ENCODE results near the gene FCF1. TPM values are rescaled to one million over a fixed set of nuclear protein-coding genes. Genes with fewer than 3 reads are reported as not detected.

The FCF1 gene
- total RNA-seq, 2 donors from 2014 or later, result 4.9 to 19.2 TPM

GRCh38 chr14:74697011-74697410 lies 15.9 kb upstream of the FCF1 start:
- Histone ChIP-seq H3K27ac (no peak overlapping the region), H3K27me3 (no peaks in the 10 kb centered on the region), H3K36me3 (replicated peaks in 1 of 2; ENCODE audit: insufficient read depth in 1 of 2, low read depth in 2 of 2) (no peaks in the 10 kb centered on the region), H3K4me3 (no peak overlapping the region), H3K4me1 (no peaks in the 10 kb centered on the region), H3K9me3 (no peaks in the 10 kb centered on the region)
- TF ChIP-seq CTCF (IDR thresholded peaks at IDR 0.05), result no peak
- no peak for TF ChIP-seq POLR2A (IDR thresholded peaks at IDR 0.05)
- ATAC-seq, result no peak
- DNase-seq, result no peak
- 69 to 90% methylated on average over 1 of the region's 1 CpG for WGBS, 2 donors
- intact Hi-C loops (cut with DNase I), result no loop called here

GRCh38 chr14:74697543-74697942 lies 15.4 kb upstream of the FCF1 start:
- ATAC-seq (no peak), DNase-seq (no peak)
- Histone ChIP-seq H3K4me3 (no peak overlapping the region), H3K9me3 (no peaks in the 10 kb centered on the region), H3K27ac (no peak overlapping the region), H3K36me3 (replicated peaks in 1 of 2; ENCODE audit: insufficient read depth in 1 of 2, low read depth in 2 of 2) (no peaks in the 10 kb centered on the region), H3K4me1 (no peaks in the 10 kb centered on the region), H3K27me3 (no peaks in the 10 kb centered on the region)
- 80 to 82% methylated on average over 2 of the region's 2 CpGs for WGBS, 2 donors
- no peak for TF ChIP-seq POLR2A (IDR thresholded peaks at IDR 0.05)
- TF ChIP-seq CTCF (IDR thresholded peaks at IDR 0.05), result no peak
- intact Hi-C loops (cut with DNase I), result no loop called here

- H3K36me3 ChIP-seq (replicated peaks in 1 of 2; ENCODE audit: insufficient read depth in 1 of 2, low read depth in 2 of 2), result no peaks in the 10 kb centered on the region
- no peak for DNase-seq
- WGBS, 2 donors, result 78 to 84% methylated on average over 2 of the region's 2 CpGs
- no peak for ATAC-seq
- no peaks in the 10 kb centered on the region for H3K27me3 ChIP-seq
- no peaks in the 10 kb centered on the region for H3K4me1 ChIP-seq
- intact Hi-C loops (cut with DNase I), result no loop called here
- H3K9me3 ChIP-seq, result no peaks in the 10 kb centered on the region
- H3K27ac ChIP-seq, result no peak overlapping the region
- no peak overlapping the region for H3K4me3 ChIP-seq
- TF ChIP-seq POLR2A (IDR thresholded peaks at IDR 0.05) (no peak), CTCF (IDR thresholded peaks at IDR 0.05) (no peak)
Observed at GRCh38 chr14:74697976-74698375, 15.0 kb upstream of the FCF1 start.

GRCh38 chr14:74698465-74698864 lies 14.5 kb upstream of the FCF1 start:
- no peak for ATAC-seq
- H3K27me3 ChIP-seq, result no peaks in the 10 kb centered on the region

More at GRCh38 chr14:74698465-74698864, 14.5 kb upstream of the FCF1 start:
- intact Hi-C loops (cut with DNase I), result no loop called here
- no peak for DNase-seq
- H3K9me3 ChIP-seq, result no peaks in the 10 kb centered on the region
- H3K36me3 ChIP-seq (replicated peaks in 1 of 2; ENCODE audit: insufficient read depth in 1 of 2, low read depth in 2 of 2), result no peaks in the 10 kb centered on the region
- no peak overlapping the region for H3K27ac ChIP-seq
- WGBS, 2 donors, result 89 to 98% methylated on average over 4 of the region's 4 CpGs
- TF ChIP-seq CTCF (IDR thresholded peaks at IDR 0.05), result no peak
- TF ChIP-seq POLR2A (IDR thresholded peaks at IDR 0.05), result no peak
- no peaks in the 10 kb centered on the region for H3K4me1 ChIP-seq
- H3K4me3 ChIP-seq, result no peak overlapping the region
